Measurements from ENCODE around the gene BRSK1.

GRCh38 chr19:55238030-55238429 lies 45.8 kb upstream of the BRSK1 start:
- TF ChIP-seq CTCF (IDR thresholded peaks at IDR 0.05) (no peak), POLR2A (IDR thresholded peaks at IDR 0.05) (no peak)
